ENCODE data around the gene CADM2. TPM values are rescaled to one million over a fixed set of nuclear protein-coding genes. Genes with fewer than 3 reads are reported as not detected.

The CADM2 gene
- total RNA-seq, 4 donors from 2014 or later: 0.13 to 2.1 (median 0.58) TPM

DNA sequence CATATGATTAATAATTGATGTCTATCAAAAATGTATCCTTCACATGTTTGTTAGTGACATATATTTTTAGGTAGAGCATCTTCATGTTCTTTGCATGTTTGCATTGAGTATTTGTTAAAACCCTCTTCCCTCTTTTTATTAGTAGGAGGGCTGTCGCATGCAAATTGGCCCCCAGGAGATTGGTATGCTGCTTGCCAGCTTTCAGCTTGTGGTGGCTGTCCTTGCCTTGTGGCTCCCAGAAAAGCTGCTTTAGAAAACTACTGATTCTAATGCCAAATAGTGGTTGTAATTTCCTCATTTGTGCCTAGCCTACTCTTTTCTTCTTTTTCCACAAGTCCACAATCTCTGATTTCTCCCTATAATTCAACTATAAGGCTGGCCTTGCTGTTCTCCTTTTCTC lies 1145.4 kb downstream of the CADM2 start:
- no peak overlapping the region for H3K4me3 ChIP-seq (ENCODE audit: low read depth, poor library complexity, severe bottlenecking)
- intact Hi-C loops (cut with DNase I; ENCODE audit: low total_unique reads): no loop called here
- 57 to 62% methylated on average over 1 of the region's 1 CpG for WGBS, 2 donors
- DNase-seq (ENCODE audit: low spot score in 2 of 2): no peak
- TF ChIP-seq POLR2A (IDR thresholded peaks at IDR 0.05): no peak
- TF ChIP-seq, protein P1, sequence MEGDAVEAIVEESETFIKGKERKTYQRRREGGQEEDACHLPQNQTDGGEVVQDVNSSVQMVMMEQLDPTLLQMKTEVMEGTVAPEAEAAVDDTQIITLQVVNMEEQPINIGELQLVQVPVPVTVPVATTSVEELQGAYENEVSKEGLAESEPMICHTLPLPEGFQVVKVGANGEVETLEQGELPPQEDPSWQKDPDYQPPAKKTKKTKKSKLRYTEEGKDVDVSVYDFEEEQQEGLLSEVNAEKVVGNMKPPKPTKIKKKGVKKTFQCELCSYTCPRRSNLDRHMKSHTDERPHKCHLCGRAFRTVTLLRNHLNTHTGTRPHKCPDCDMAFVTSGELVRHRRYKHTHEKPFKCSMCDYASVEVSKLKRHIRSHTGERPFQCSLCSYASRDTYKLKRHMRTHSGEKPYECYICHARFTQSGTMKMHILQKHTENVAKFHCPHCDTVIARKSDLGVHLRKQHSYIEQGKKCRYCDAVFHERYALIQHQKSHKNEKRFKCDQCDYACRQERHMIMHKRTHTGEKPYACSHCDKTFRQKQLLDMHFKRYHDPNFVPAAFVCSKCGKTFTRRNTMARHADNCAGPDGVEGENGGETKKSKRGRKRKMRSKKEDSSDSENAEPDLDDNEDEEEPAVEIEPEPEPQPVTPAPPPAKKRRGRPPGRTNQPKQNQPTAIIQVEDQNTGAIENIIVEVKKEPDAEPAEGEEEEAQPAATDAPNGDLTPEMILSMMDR (IDR thresholded peaks at IDR 0.05): no peak

DNA sequence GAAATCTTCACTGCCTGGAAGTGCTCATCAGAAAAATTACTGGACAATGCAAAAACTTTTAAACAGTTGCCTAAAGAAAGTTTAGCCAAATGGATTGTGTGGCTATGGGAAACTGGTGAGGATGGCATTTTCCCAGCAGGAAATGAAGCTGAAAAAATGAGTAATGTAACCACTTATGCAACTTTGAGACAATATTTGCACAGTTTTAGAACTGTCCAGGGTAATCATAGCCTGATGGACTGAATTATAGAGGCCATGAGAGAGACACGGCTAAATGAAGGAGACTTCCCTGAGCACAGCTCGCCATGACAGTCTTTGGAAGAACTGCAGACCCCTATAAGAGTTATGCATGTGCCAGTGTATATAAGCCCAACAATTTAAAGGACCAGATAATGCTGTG lies 1150.6 kb downstream of the CADM2 start:
- no peak for DNase-seq (ENCODE audit: low spot score in 2 of 2)
- TF ChIP-seq, protein P1 (IDR thresholded peaks at IDR 0.05): no peak
- TF ChIP-seq POLR2A (IDR thresholded peaks at IDR 0.05): no peak
- intact Hi-C loops (cut with DNase I; ENCODE audit: low total_unique reads): no loop called here
- no peak overlapping the region for H3K4me3 ChIP-seq (ENCODE audit: low read depth, poor library complexity, severe bottlenecking)
- 77 to 83% methylated on average over 2 of the region's 2 CpGs for WGBS, 2 donors

Small RNA genes lying within 50 kb of the gene (microRNA-seq; reads per million reads assigned to microRNA genes)
- gene MIR5688 (ENCODE audit: borderline number of aligned reads in 1 of 2, borderline replicate concordance in 2 of 2): 0 reads per million in 2 donors
